HG03103 (cell line): Measurements from ENCODE around the gene NPAS3.

Source experiments
- ATAC-seq: cut with Tn5 transposase; IDR thresholded peaks from one replicate; pipeline ENCODE4 v1.9.1; 2021; ENCODE audit warnings: low read depth; ENCODE audit not compliant: unreplicated experiment

Gene NPAS3

GRCh38 chr14:33790996-33791395 is 852.3 kb downstream of the NPAS3 start:
- no peak for ATAC-seq

- ATAC-seq = peak; percentile 50
These were observed 853.5 kb downstream of the NPAS3 start for GRCh38 chr14:33792009-33792719.

- ATAC-seq = peak; percentile 41
These were observed 854.2 kb downstream of the NPAS3 start for GRCh38 chr14:33792720-33793368.

- ATAC-seq = no peak
These were observed 854.9 kb downstream of the NPAS3 start for GRCh38 chr14:33793398-33794110.

GRCh38 chr14:33794791-33795305 is 856.2 kb downstream of the NPAS3 start:
- ATAC-seq = no peak

GRCh38 chr14:33796356-33796755 is 857.7 kb downstream of the NPAS3 start:
- no peak for ATAC-seq

- no peak for ATAC-seq
These were observed 861.3 kb downstream of the NPAS3 start for GRCh38 chr14:33799705-33800570.

- no peak for ATAC-seq
These were observed 862.1 kb downstream of the NPAS3 start for GRCh38 chr14:33800735-33801163.

GRCh38 chr14:33802737-33803136 is 864.1 kb downstream of the NPAS3 start:
- ATAC-seq = no peak

GRCh38 chr14:33805593-33805992 is 866.9 kb downstream of the NPAS3 start:
- no peak for ATAC-seq

- ATAC-seq = no peak
These were observed 868.2 kb downstream of the NPAS3 start for GRCh38 chr14:33806905-33807304.

GRCh38 chr14:33808187-33808586 is 869.5 kb downstream of the NPAS3 start:
- no peak for ATAC-seq

GRCh38 chr14:33809396-33809981 is 870.8 kb downstream of the NPAS3 start:
- ATAC-seq = no peak

- no peak for ATAC-seq
These were observed 871.6 kb downstream of the NPAS3 start for GRCh38 chr14:33810308-33810707.

- ATAC-seq = no peak
These were observed 873.0 kb downstream of the NPAS3 start for GRCh38 chr14:33811721-33812120.

- ATAC-seq = no peak
These were observed 873.5 kb downstream of the NPAS3 start for GRCh38 chr14:33812181-33812580.

- ATAC-seq = no peak
These were observed 873.9 kb downstream of the NPAS3 start for GRCh38 chr14:33812601-33813000.

- no peak for ATAC-seq
These were observed 875.3 kb downstream of the NPAS3 start for GRCh38 chr14:33814010-33814409.

- ATAC-seq = no peak
These were observed 895.2 kb downstream of the NPAS3 start for GRCh38 chr14:33833706-33834465.
